H1 (cell line): ENCODE measurements around the gene SLC25A6.

Experiments used
- BACH1 ChIP-seq: IDR thresholded peaks from 2 replicates; pipeline ENCODE4 v1.6.1; 2012; ENCODE audit warnings: low read length, improper control_type of control experiment
- BRCA1 ChIP-seq: IDR thresholded peaks from 2 replicates; pipeline ENCODE4 v1.6.1; 2012; ENCODE audit warnings: low read depth, low read length, improper control_type of control experiment
- EP300 ChIP-seq, 2 experiments: IDR thresholded peaks; 1 replicate in 1 of 2; 2 replicates in 1 of 2; pipeline ENCODE4 v1.6.1; 2011 to 2012; ENCODE audit warnings: low read depth in 2 of 2, low read length in 2 of 2, mild to moderate bottlenecking in 2 of 2, borderline replicate concordance in 1 of 2, inconsistent platforms in 1 of 2, moderate library complexity in 1 of 2
- FOSL1 ChIP-seq: IDR thresholded peaks from 2 replicates; pipeline ENCODE4 v1.6.1; 2011; ENCODE audit warnings: mild to moderate bottlenecking, low read depth, low read length, moderate library complexity; ENCODE audit not compliant: insufficient read depth
- HDAC2 ChIP-seq, 2 experiments: fragments of 300-600 bp in 1 of 2; sonication (generic) in 1 of 2; IDR thresholded peaks; 2 replicates each; pipeline ENCODE4 v1.6.1; 2011 to 2012; ENCODE audit warnings: low read depth in 2 of 2, low read length in 2 of 2, mild to moderate bottlenecking in 2 of 2, moderate library complexity in 2 of 2, borderline replicate concordance in 1 of 2, inconsistent platforms in 1 of 2
- POLR2A ChIP-seq, 2 experiments: IDR thresholded peaks; 1 replicate in 1 of 2; 2 replicates in 1 of 2; pipeline ENCODE4 v1.6.1; 2011; ENCODE audit warnings: low read depth in 2 of 2, low read length in 2 of 2, mild to moderate bottlenecking in 2 of 2; ENCODE audit errors: control extremely low read depth in 1 of 2
- TF ChIP-seq, protein P1 (sequence below), 3 experiments: IDR thresholded peaks; 1 replicate in 2 of 3; 2 replicates in 1 of 3; pipeline versions ENCODE4 v1.5.1 to v1.6.1; 2011; ENCODE audit warnings: low read length in 3 of 3, mild to moderate bottlenecking in 3 of 3, inconsistent platforms in 2 of 3, low read depth in 1 of 3, moderate library complexity in 1 of 3; ENCODE audit not compliant: insufficient read depth in 1 of 3; ENCODE audit errors: control extremely low read depth in 1 of 3

DNA sequence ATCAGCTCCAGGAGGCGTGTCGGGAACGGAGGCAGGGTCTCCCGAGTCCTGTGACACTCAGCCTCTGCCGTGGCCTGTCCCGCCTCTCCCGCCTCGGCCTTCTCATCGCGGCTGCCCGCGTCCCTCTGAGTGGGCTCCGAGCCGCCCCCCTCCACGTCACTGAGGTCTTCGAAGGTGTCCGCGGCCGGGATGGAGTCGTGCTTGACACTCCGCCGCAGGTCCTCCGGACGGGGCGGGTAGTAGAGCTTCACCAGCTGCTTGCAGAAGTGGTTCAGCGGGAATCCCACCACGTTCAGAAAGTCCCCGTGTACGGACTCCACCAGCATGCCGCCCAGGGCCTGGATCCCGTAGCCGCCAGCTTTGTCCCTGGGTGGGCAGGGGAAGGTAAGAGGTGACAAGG, 35.8 kb upstream of the SLC25A6 start:
- TF ChIP-seq, protein P1, sequence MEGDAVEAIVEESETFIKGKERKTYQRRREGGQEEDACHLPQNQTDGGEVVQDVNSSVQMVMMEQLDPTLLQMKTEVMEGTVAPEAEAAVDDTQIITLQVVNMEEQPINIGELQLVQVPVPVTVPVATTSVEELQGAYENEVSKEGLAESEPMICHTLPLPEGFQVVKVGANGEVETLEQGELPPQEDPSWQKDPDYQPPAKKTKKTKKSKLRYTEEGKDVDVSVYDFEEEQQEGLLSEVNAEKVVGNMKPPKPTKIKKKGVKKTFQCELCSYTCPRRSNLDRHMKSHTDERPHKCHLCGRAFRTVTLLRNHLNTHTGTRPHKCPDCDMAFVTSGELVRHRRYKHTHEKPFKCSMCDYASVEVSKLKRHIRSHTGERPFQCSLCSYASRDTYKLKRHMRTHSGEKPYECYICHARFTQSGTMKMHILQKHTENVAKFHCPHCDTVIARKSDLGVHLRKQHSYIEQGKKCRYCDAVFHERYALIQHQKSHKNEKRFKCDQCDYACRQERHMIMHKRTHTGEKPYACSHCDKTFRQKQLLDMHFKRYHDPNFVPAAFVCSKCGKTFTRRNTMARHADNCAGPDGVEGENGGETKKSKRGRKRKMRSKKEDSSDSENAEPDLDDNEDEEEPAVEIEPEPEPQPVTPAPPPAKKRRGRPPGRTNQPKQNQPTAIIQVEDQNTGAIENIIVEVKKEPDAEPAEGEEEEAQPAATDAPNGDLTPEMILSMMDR (IDR thresholded peaks at IDR 0.05; ENCODE audit: control extremely low read depth in 1 of 3, insufficient read depth in 1 of 3, low read depth in 1 of 3, low read length in 3 of 3), result no peak
- TF ChIP-seq POLR2A (IDR thresholded peaks at IDR 0.05; ENCODE audit: control extremely low read depth in 1 of 2, low read depth in 2 of 2, low read length in 2 of 2), result no peak
- no peak for TF ChIP-seq BACH1
- TF ChIP-seq EP300 (IDR thresholded peaks at IDR 0.05; ENCODE audit: borderline replicate concordance in 1 of 2, low read depth in 2 of 2, low read length in 2 of 2), result no peak
- no peak for TF ChIP-seq BRCA1
- no peak for TF ChIP-seq HDAC2 (IDR thresholded peaks at IDR 0.05; ENCODE audit: borderline replicate concordance in 1 of 2, low read depth in 2 of 2, low read length in 2 of 2)
- no peak for TF ChIP-seq FOSL1
